ENCODE measurements around the gene SLC6A8.
"Not testable (repeated sequence)": the region's sequence is repeated elsewhere in the genome, so short reads cannot be mapped to it uniquely, and the experiment has no call there.

Gene SLC6A8

DNA sequence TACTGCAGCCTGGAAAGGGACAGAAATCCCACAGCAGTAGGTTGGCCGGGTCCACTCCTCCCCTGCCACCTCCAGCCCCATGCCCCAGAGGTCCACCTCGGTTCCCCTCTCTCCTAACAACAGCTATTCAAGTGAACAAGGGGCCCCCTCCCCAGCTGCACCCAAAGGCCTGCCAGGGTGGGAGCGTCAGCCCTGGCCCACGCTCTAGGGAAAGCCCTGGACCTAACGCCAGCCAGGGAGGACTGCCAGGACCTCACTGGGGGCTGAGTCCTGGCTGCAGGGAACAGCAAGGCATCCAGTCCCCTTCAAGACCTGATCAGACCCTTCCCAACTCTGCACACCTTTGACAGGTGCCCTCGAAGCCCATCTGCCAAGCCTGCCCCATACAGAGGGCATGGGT lies 13.2 kb downstream of the SLC6A8 start:
- H3K4me3 ChIP-seq (ENCODE audit: low read depth, low read length) = no peak overlapping the region
- DNase-seq (ENCODE audit: low read depth) = no peak
- TF ChIP-seq, protein P1, sequence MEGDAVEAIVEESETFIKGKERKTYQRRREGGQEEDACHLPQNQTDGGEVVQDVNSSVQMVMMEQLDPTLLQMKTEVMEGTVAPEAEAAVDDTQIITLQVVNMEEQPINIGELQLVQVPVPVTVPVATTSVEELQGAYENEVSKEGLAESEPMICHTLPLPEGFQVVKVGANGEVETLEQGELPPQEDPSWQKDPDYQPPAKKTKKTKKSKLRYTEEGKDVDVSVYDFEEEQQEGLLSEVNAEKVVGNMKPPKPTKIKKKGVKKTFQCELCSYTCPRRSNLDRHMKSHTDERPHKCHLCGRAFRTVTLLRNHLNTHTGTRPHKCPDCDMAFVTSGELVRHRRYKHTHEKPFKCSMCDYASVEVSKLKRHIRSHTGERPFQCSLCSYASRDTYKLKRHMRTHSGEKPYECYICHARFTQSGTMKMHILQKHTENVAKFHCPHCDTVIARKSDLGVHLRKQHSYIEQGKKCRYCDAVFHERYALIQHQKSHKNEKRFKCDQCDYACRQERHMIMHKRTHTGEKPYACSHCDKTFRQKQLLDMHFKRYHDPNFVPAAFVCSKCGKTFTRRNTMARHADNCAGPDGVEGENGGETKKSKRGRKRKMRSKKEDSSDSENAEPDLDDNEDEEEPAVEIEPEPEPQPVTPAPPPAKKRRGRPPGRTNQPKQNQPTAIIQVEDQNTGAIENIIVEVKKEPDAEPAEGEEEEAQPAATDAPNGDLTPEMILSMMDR (IDR thresholded peaks at IDR 0.05; ENCODE audit: insufficient read depth, low read depth, low read length, missing control alignments) = no peak

DNA sequence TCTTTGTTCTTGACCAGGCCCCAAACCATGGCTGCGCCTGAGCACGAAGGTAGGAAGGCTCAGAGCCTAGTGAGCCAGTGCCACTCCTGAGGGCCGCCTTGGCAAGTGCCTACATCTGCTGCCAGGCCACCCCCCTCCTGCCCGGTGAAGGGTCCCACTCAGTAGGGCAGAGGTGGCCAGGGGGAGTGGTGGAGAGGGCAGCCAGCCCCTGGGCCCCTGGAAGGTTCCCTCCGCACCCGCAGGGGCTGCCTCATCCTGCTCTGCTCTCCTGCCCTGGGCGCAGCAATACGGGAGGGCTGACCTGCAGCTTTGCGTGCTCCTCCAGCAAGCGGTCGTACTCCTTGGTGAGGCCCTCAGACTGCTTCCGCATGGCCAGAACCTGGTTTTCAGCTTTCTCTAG lies 14.0 kb downstream of the SLC6A8 start:
- H3K4me3 ChIP-seq (ENCODE audit: low read depth, low read length) = no peak overlapping the region
- TF ChIP-seq, protein P1 (IDR thresholded peaks at IDR 0.05; ENCODE audit: insufficient read depth, low read depth, low read length, missing control alignments) = no peak
- DNase-seq (ENCODE audit: low read depth) = no peak

DNA sequence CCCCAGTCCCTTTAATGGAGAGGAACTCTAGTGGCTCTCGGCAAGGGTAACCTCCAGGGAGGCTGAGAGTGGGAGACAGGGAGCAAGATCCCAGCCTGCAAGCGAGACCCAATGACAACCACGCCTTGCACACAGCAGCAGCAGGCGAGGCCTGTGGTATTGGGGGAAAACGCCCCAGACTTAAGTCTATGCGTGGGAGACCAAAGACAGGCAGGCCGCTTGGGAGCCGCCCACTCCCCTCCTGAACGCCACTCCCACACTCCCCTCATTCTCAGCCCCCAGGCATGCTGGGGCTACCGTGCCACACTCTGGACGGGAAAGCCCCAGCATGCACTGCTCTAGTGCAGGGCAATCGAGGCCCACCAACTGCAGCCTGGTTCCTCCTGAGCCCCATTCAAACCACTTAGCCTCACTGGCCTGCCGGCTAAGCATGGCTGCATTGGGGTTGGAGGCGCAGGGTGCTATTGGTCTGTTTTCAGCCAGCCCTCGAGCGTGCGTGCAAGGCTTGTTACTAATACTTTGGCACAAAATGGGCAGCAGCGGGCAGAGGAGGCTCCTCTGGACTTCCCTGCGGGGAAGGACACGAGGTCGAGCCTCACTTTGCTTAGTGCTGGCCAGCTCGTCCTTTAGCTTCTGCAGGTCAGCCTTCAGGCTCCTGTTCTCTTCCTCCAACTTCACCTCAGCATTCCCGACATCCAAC lies 14.8 kb downstream of the SLC6A8 start:
- TF ChIP-seq, protein P1 (IDR thresholded peaks at IDR 0.05; ENCODE audit: insufficient read depth, low read depth, low read length, missing control alignments) = no peak
- no peak overlapping the region for H3K4me3 ChIP-seq (ENCODE audit: low read depth, low read length)
- no peak for DNase-seq (ENCODE audit: low read depth)

DNA sequence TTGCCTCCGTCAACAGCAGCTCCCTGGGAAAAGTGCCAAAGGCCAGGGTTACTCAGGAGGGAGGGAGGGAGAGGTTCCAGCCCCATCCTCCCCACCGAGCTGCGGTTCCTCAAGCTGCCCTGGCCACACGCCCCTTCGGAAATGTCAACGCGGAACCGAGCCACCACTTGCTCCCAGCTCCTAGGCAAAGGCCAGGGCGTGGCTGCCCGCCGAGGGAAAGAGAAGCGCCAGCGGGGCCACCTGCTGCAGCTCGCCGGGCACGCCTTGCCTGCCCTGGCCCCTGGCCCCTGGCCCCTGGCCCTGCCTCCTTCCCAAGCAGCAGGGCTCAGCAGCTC lies 15.3 kb downstream of the SLC6A8 start:
- no peak overlapping the region for H3K4me3 ChIP-seq (ENCODE audit: low read depth, low read length)
- DNase-seq (ENCODE audit: low read depth) = no peak
- TF ChIP-seq, protein P1 (IDR thresholded peaks at IDR 0.05; ENCODE audit: insufficient read depth, low read depth, low read length, missing control alignments) = no peak

DNA sequence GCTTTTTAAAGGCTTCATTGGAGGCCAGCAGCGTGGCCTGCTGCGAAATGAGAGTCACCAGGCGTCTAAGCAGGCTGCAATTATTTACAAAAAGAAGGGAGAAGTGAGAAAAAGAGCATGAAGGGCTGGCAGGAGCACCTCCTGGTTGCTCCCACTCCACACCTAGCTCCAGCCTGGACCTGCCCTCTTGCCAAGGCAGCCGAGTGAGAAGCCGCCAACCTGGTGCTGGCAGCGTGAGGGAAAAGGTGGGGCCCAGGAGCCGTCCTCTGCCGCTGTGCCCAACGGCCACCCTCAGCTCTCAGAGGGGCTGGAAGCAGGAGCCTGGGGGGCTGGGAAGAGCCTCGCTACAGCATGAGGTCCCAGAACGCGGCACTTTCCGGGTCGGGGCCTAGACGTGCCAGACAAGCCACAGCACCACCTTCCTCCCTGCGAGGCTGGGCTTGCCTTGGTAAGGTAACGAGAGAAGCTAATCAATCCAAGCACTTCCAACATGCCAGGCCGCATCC lies 16.3 kb downstream of the SLC6A8 start:
- no peak for DNase-seq (ENCODE audit: low read depth)
- no peak overlapping the region for H3K4me3 ChIP-seq (ENCODE audit: low read depth, low read length)
- TF ChIP-seq, protein P1 (IDR thresholded peaks at IDR 0.05; ENCODE audit: insufficient read depth, low read depth, low read length, missing control alignments) = no peak

DNA sequence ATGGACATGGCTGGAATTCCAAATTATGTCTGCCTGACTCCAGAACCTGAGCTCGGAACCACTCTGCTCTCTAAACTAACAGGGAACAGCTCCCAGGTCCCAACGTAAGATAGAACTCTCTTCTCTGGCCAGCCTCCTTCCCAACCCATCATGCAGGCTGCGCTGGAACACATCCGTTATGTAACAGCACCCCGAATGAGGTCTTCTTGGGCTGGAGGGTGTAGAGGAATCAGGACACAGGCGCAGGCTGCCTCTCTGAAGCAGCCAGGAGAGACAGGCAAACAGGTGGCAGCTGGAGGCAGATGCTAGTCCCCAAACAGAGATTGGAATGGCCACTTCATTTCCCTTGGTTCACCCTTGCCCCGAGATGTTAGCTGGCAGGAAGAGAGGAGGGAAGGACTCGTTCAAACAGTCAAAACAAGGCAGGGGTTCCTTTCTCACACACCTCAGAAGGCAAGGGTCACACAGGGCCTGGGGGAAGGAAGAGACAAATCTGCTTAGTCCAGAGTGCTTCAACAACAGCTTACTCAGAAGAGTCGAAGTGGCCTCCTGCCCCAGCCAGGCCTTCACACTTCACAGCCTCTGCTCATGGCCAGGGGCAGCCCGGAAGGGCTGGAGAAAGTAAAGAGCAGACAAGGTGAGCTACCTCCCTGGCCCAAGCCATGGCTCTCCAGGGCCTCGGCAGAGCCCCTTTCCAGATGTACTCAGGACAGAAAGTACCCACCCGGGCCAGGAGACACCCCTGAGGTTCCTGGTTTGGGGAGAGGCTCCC lies 17.1 kb downstream of the SLC6A8 start:
- DNase-seq (ENCODE audit: low read depth); H3K4me3 ChIP-seq (ENCODE audit: low read depth, low read length): not testable (repeated sequence)

DNA sequence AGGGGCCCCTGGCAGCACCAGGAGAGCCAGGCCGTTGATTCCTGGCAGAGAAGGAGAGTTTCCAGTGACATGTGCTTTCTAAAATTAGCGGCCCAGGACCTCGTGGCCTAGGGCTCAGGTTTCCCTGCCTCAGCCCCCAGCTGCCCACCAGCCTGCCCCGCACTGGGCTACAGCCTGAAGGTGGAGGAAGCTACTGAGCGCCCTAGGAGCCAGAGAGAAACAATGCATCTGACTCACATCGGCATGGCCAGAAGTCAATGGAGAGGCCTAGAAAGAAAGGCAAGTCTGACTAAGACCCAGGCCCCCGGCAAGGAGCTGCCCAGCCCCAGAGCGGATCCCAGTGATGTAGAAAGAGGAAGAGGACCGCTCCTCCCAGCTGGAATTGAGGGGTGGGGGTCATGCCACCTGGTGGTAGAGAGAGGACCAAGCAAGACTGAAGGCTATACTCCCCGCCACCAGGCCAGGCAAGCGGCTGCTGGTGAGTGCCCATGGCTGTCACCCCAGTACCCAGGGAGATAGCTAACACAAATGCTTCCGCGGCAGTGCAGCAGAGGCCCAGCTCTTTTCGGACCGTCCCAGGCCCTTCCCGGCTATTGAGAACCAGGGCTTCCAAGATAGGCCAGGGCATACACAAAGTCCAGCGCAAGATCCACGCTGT lies 17.8 kb downstream of the SLC6A8 start:
- DNase-seq (ENCODE audit: low read depth); H3K4me3 ChIP-seq (ENCODE audit: low read depth, low read length): not testable (repeated sequence)
